Activated T-cell treated with anti-CD3 and anti-CD28 coated beads, Interleukin-2, amount 50 U/mL, for 24 hours (primary cell): ENCODE data around the gene CFAP251.
"Not testable (repeated sequence)": the region's sequence is repeated elsewhere in the genome, so short reads cannot be mapped to it uniquely, and the experiment has no call there.

Source experiments
- DNase-seq: peaks from one replicate; pipeline ENCODE4 v3.0.0-alpha.2; 2020
- H3K27ac Mint-ChIP-seq: 2 replicates; pipeline ENCODE4 v1.8.0; 2020; ENCODE audit warnings: mild to moderate bottlenecking, mixed read lengths
- H3K27me3 Mint-ChIP-seq: 2 replicates; pipeline ENCODE4 v1.8.0; 2020; ENCODE audit warnings: mixed read lengths
- H3K36me3 Mint-ChIP-seq: 2 replicates; pipeline ENCODE4 v1.8.0; 2020; ENCODE audit warnings: low read depth, mixed read lengths
- H3K4me1 Mint-ChIP-seq: 2 replicates; pipeline ENCODE4 v1.8.0; 2020; ENCODE audit warnings: low read depth, mixed read lengths
- H3K4me3 Mint-ChIP-seq: 2 replicates; pipeline ENCODE4 v1.8.0; 2020; ENCODE audit warnings: mild to moderate bottlenecking, moderate library complexity, mixed read lengths
- H3K9me3 Mint-ChIP-seq: 2 replicates; pipeline ENCODE4 v1.8.0; 2020; ENCODE audit warnings: mixed read lengths

Gene CFAP251

DNA sequence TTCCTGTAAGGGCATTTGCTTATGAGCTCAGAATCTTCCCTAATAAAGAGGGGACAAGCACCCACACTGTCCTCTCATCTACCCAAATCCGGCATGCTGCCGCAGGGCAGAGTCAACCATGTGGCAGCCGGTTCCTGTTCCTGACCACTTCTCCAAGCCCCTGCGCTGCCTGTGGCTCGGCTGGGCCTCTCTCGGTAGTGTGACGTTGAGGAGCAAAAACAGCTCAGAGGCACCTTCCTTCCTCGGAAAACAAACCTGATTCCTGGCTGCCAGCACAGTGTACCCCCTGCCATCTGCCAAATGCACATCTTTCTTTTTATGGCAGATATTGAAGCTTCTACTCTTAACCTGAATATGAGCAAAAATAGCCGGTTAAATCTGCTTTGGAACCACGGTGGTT, 50.5 kb downstream of the CFAP251 start:
- Mint-ChIP-seq H3K4me3 (no peak overlapping the region), H3K9me3 (peaks cover 4% of the 10 kb centered on the region), H3K27me3 (no peaks in the 10 kb centered on the region), H3K27ac (no peak overlapping the region), H3K4me1 (no peaks in the 10 kb centered on the region), H3K36me3 (peaks cover 2% of the 10 kb centered on the region)
- DNase-seq: no peak

DNA sequence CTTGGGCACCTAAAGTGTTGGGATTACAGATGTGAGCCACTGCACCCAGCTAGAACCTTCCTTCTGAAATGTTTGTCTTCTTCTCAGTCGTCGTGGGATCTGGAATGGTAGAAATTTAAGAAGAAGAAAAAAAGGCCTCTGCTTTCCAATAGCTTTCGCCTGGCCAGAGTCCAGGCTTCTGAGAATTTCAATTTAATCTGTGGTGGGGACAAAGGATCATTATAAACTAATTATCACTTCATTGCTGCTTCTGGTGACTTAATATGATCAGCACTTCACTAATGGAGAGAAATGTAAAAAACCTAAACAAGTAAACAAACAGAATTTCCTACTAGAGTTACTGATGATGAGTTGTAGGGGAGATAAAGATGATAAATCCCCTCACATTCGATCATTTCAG, 51.3 kb downstream of the CFAP251 start:
- Mint-ChIP-seq H3K9me3 (peaks cover 4% of the 10 kb centered on the region), H3K36me3 (peaks cover 2% of the 10 kb centered on the region), H3K27ac (no peak overlapping the region), H3K4me1 (no peaks in the 10 kb centered on the region), H3K4me3 (no peak overlapping the region), H3K27me3 (no peaks in the 10 kb centered on the region)
- DNase-seq: no peak

DNA sequence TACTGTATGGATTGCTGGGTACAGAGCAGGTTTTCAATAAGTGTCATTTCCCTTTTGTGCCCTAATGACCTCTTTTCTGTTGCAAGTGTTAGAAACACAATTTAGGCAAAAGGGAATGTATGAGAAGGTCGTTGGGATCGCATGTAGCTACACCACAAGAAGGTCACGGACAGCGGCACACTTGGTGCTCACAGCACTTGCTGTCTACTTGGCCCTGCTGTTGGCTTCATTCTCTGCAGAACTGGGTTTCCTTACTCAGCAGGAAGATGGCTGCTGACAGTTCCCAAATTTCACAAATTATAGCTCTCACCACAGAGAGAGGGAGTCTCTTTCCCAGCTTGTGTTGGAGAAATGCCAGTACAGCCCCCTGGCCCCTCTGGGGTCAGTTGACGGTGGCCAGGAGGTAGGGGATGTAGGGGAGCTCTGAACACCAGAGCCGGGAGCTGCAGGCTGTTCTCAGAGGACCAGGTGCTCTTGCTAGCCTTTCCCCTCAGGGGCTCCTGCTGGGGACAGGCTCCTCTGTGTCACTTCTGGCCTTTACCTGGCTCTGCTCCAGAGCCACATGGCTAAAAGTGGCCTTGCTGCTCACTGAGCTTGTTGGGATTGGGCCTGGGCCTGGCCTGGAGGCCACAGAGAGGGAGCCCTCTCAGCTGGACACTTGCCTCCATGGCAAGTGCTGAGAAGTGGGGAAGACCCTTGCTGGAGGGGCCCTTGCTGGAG, 52.3 kb downstream of the CFAP251 start:
- Mint-ChIP-seq H3K36me3 (peaks cover 2% of the 10 kb centered on the region), H3K9me3 (peaks cover 4% of the 10 kb centered on the region), H3K4me1 (no peaks in the 10 kb centered on the region), H3K4me3 (no peak overlapping the region), H3K27me3 (no peaks in the 10 kb centered on the region), H3K27ac (no peak overlapping the region)
- no peak for DNase-seq

DNA sequence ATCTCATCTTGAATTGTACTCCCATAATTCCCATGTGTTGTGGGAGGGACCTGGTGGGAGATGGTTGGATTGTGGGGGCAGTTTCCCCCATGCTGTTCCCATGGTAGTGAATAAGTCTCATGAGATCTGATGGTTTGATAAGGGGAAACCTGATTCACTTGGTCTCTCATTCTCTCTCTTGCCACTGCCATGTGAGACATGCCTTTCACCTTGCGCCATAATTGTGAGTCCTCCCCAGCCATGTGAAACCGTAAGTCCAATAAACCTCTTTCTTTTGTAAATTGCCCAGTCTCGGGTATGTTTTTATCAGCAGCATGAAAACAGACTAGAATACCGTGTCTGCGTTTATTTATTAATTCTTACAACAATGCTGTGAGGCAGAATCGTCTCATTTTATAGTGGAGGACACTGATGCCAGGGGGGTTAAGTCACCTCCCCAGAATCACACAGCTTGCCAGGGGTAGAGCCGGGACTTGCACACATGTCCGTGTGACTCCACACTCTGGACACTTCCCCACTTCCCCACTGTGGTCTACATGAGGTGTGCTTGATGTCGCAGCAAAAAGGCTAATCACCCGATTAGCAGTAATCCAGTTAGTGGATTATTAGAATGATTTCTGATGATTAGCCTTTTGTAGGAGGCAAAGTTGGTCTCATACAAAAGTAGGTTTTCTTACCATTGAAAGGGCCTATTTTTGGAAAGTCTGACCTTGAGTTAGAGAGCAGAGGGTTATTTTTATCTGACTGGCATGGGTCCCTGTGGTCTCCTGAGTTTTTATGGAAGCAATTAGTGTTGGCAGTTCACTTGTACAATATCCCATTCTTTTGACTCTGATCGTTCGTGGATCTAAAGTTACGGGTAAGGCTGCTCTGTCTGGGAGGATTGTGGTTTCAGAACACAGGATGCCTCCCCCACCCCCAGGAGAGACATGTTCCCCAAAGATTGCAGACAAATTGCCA, 55.9 kb downstream of the CFAP251 start:
- Mint-ChIP-seq H3K4me1 (no peaks in the 10 kb centered on the region), H3K27ac (no peak overlapping the region), H3K9me3 (peaks cover 4% of the 10 kb centered on the region), H3K27me3 (no peaks in the 10 kb centered on the region), H3K4me3 (no peak overlapping the region), H3K36me3 (peaks cover 2% of the 10 kb centered on the region)
- no peak for DNase-seq

DNA sequence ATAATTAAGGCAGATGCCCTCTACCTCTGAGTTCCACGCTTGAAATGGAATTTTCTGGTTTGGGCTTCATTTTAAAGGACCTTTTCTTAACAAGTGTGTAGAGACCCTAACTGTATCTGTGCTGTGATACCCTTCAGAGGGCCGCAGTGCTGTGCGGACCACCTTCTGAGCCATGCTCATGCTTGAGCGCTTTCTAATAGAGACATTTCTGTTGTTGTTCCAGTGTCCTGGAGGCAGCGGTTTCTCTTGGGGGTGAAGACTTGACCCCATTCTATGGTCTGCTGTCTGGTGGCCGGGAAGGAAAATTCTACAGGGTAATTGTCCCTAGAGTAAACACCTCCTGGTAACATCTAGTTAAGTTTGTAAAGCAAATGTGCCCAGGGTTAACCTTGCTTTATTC, 56.6 kb downstream of the CFAP251 start:
- Mint-ChIP-seq H3K9me3 (peaks cover 4% of the 10 kb centered on the region), H3K27ac (no peak overlapping the region), H3K36me3 (peaks cover 2% of the 10 kb centered on the region), H3K4me3 (no peak overlapping the region), H3K4me1 (no peaks in the 10 kb centered on the region), H3K27me3 (no peaks in the 10 kb centered on the region)
- no peak for DNase-seq

DNA sequence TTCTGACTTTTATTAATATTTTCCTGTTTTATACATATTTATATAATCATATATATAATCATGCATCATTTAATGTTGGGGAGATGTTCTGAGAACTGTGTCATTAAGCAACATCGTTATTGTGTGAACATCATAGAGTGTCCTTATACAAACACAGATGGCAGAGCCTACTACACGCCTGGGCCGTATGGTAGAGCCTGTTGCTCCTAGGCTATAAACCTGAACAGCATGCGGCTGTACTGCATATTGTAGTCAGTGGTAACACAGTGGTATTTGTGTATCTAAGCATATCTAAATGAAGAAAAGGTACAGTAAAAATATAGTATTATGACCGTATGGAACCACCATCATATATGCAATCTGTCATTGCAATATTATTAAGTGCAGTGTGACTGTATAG, 58.6 kb downstream of the CFAP251 start:
- H3K9me3 Mint-ChIP-seq: peaks cover 3% of the 10 kb centered on the region
- H3K36me3 Mint-ChIP-seq: peaks cover 2% of the 10 kb centered on the region
- no peak overlapping the region for H3K27ac Mint-ChIP-seq
- peaks cover 6% of the 10 kb centered on the region for H3K4me1 Mint-ChIP-seq
- H3K4me3 Mint-ChIP-seq: no peak overlapping the region
- DNase-seq: no peak
- H3K27me3 Mint-ChIP-seq: no peaks in the 10 kb centered on the region

DNA sequence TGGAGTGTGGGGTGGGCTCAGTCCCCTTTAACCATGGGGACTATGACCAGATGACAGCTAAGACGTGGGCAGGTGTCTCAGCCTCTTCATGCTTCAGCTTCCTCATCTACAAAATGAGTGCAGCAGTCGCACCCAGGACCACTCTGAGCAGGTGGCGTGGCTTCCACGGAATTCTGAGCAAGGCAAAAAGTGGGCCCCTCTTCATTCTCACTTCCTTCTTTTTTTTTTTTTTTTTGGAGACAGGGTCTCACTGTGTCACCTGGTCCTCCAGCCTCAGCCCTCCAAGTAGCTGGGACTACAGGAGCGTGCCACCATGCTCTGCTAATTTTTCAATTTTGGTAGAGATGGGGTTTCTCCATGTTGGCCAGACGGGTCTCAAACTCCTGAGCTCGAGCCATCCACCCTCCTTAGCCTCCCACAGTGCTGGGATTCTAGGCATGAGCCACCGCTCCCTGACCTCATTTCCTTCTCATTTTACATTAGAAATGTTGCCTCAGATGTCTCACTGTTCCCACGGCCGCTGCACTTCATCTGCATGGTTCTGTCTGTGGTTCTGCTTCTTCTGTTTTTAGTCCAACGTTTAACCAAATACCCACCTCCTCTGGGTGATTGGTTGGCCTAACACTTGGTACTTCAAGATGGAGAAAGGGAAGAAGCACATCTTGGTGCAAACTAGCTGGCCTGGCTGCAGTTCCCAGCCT, 61.9 kb downstream of the CFAP251 start:
- no peaks in the 10 kb centered on the region for H3K36me3 Mint-ChIP-seq
- DNase-seq: no peak
- no peaks in the 10 kb centered on the region for H3K9me3 Mint-ChIP-seq
- no peak overlapping the region for H3K27ac Mint-ChIP-seq
- peaks cover 13% of the 10 kb centered on the region for H3K4me1 Mint-ChIP-seq
- H3K4me3 Mint-ChIP-seq: no peak overlapping the region
- no peaks in the 10 kb centered on the region for H3K27me3 Mint-ChIP-seq

DNA sequence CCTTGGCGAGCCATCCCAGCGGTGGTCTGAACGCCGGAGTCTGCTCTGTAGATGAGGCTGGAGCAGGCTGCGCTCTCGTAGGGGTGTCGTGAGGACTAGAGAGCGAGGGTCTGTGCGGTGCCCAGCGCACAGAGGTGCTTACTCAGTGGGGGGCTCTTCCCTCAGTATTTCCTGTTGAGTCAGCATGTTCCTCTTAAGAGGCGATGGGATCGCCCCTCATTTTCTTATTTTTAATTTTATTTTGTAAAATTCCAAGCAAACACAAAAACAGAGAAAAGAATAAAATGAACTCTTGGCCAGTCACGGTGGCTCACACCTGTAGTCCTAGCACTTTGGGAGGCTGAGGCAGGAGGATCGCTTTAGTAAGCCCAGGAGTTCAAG, 62.5 kb downstream of the CFAP251 start:
- Mint-ChIP-seq H3K9me3 (no peaks in the 10 kb centered on the region), H3K4me3 (no peak overlapping the region), H3K27ac (no peak overlapping the region), H3K36me3 (no peaks in the 10 kb centered on the region), H3K4me1 (peaks cover 13% of the 10 kb centered on the region), H3K27me3 (no peaks in the 10 kb centered on the region)
- no peak for DNase-seq

DNA sequence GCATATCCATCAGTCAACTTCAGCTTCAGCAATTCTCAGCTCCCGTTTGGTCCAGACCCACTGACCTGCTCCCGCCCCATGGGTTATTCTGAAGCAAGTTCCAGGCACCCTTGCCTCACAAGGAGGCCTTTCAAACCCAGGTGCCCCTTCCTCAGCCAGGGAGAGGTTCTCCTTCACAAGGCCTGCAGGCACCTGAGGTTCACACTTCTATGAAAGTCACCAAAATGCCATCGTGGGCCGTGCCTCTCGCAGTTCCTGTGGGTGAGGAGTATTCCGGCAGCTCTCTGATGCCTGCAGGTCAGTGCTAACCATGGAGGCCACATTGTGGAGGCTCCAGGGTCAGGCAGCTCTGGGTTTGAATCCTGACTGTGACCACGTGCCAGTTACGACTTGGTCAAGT, 63.1 kb downstream of the CFAP251 start:
- Mint-ChIP-seq H3K9me3 (no peaks in the 10 kb centered on the region), H3K4me3 (no peak overlapping the region), H3K27me3 (no peaks in the 10 kb centered on the region), H3K36me3 (no peaks in the 10 kb centered on the region), H3K27ac (no peak overlapping the region), H3K4me1 (peaks cover 13% of the 10 kb centered on the region)
- no peak for DNase-seq

DNA sequence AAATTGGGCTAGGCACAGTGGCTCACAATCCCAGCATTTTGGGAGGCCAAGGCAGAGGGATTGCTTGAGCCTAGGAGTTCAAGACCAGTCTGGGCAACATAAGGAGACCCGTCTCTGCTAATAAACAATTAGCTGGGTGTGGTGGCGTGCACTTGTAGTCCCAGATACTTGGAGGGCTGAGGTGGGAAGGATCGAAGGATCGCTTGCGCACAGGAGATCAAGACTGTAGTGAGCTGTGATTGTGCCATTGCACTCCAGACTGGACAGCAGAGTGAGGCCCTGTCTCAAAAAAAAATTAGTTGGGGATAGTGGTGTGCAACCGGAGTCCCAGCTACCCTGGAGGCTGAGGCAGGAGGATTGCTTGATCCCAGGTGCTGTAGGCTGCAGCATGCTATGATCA, 64.6 kb downstream of the CFAP251 start:
- H3K27ac Mint-ChIP-seq: no peak overlapping the region
- H3K36me3 Mint-ChIP-seq: no peaks in the 10 kb centered on the region
- H3K4me3 Mint-ChIP-seq: no peak overlapping the region
- H3K9me3 Mint-ChIP-seq: no peaks in the 10 kb centered on the region
- no peak for DNase-seq
- H3K27me3 Mint-ChIP-seq: no peaks in the 10 kb centered on the region
- peaks cover 13% of the 10 kb centered on the region for H3K4me1 Mint-ChIP-seq

DNA sequence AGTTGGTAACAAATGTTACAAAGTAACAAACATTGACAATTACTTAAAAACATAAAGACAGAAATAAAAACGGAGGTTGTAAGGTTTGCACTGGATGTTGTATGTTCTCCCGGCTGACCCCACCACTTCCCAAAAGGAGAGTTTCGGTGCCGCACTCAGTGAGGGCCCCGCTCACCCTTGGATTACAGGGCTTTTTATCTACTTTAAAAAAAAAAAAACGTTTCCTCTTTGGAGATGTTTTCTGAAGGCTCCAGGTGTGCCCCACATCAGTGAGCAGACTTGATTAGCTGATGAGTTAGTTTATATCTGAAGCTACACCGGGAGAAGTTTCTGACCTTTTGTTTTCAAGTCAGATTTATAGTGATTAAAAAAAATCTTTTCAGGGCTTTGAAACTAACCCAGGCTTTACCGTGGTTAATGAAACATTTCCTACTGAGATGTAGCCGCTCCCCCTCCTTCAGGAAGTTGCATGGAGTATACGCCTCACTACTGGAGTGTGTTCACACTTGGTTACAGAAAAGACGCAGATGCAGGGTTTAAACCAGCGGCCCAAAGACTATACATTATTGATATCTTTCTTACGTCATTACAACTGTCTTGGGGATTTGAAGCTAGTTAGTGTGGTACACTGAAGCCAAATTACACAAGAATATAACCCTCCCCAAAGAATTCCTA, 65.3 kb downstream of the CFAP251 start:
- Mint-ChIP-seq H3K36me3 (no peaks in the 10 kb centered on the region), H3K27me3 (no peaks in the 10 kb centered on the region), H3K9me3 (no peaks in the 10 kb centered on the region), H3K4me3 (no peak overlapping the region), H3K27ac (no peak overlapping the region), H3K4me1 (peaks cover 13% of the 10 kb centered on the region)
- no peak for DNase-seq

DNA sequence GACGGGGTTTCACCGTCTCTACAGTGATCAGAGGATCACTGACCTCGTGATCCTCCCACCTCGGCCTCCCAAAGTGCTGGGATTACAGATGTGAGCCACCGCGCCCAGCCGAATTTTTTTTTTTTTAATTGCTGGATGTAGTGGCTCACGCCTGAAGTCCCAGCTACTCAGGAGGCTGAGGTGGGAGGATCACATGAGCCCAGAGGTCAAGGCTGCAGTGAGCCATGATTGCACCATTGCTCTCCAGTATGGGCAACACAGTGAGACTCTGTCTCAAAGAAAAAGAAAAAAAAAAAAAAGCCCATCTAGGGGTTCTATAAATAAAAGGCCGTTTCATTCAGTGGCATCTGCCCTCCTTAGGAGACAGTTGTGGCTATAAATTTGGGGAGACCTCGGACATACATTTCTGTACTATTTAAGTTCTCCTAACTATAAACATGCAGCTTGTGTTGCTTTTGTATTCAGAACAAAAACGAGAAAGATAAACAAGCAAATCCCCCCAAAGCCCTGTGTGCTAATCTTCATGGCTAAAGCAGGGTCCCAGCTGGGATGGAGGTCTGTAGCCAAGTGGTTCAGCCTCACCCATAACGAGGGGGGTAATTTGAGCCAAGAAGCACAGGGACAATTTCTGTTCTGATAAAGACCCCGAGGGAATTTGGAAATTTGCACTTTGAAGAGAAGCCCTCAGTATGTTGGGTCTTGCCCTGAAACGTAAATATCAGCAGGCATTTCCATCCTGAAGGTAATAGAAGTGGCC, 68.3 kb downstream of the CFAP251 start:
- Mint-ChIP-seq H3K4me1 (peaks cover 21% of the 10 kb centered on the region), H3K9me3 (no peaks in the 10 kb centered on the region), H3K27me3 (no peaks in the 10 kb centered on the region), H3K27ac (no peak overlapping the region), H3K4me3 (no peak overlapping the region), H3K36me3 (no peaks in the 10 kb centered on the region)
- no peak for DNase-seq

DNA sequence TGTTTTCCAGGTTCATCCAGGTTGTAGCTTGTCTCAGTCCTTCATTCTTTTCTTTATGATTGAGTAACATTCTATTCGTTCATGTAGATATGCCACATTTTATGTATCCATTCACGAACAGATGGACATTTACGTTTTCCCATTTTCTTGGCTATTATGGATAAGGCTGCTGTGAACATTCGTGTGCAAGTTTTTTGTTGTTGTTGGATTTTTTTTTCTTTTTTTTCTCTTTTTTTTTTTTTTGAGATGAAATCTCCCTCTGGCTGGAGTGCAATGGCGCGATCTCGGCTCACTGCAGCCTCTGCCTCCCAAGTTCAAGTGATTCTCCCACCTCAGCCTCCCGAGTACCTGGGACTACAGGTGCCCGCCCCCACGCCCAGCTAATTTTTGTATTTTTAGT, 70.1 kb downstream of the CFAP251 start:
- H3K27ac Mint-ChIP-seq, DNase-seq, H3K27me3 Mint-ChIP-seq, H3K9me3 Mint-ChIP-seq, H3K36me3 Mint-ChIP-seq, H3K4me3 Mint-ChIP-seq: not testable (repeated sequence)
- H3K4me1 Mint-ChIP-seq: peaks cover 26% of the 10 kb centered on the region
